HepG2 (cell line): Measurements from ENCODE around the gene APOL4. TPM values are rescaled to one million over a fixed set of nuclear protein-coding genes. Genes with fewer than 3 reads are reported as not detected.

Source experiments
- ATAC-seq: fragments of 200-7000 bp; cut with Tn5 transposase; 3 replicates; pipeline ENCODE4 v1.9.1; 2020; ENCODE audit warnings: mild to moderate bottlenecking, moderate library complexity
- BruUV-seq: library from RNA; stranded (reverse); fragments of 400-500 nt; replicated peaks from 2 replicates; lab custom pipeline; 2021; lab: Mats Ljungman, UMichigan
- CTCF ChIA-PET: fragments of 300-600 bp; formaldehyde crosslinking; extraction: SDS; loops from one replicate; lab custom pipeline; 2021; ENCODE audit warnings: low total read pairs, inconsistent platforms, low intra/inter-chr PET ratio; lab: Yijun Ruan, JAX
- POLR2A ChIA-PET: fragments of 350-600 bp; sonication (Branson Sonifier 250); formaldehyde crosslinking; loops from one replicate; lab custom pipeline; 2020; ENCODE audit warnings: antibody characterized with exemption, inconsistent platforms; lab: Yijun Ruan, JAX
- DNase-seq: peaks from one replicate; pipeline ENCODE4 v3.0.0-alpha.2; 2015; ENCODE audit warnings: low spot score
- FAIRE-seq: peaks from 3 replicates; lab custom pipeline; 2011; peaks lifted over from hg19 to GRCh38; lab: Jason Lieb, UNC
- H2AFZ ChIP-seq: one replicate; pipeline ENCODE4 v1.6.1; 2011; ENCODE audit warnings: low read length, inconsistent platforms
- H3K27ac ChIP-seq: fragments of 300-600 bp; 3 replicates; pipeline ENCODE4 v1.8.0; 2011; ENCODE audit warnings: mixed run types, mild to moderate bottlenecking, mixed read lengths, low read length, inconsistent platforms; ENCODE audit not compliant: insufficient read depth; ENCODE audit errors: extremely low read length
- H3K27me3 ChIP-seq, 2 experiments: fragments of 200-600 bp in 1 of 2; 2 replicates in 1 of 2; 3 replicates in 1 of 2; pipeline versions ENCODE4 v1.6.0 to v1.8.0; 2011; ENCODE audit warnings: low read length in 2 of 2, mild to moderate bottlenecking in 2 of 2, moderate library complexity in 2 of 2, inconsistent platforms in 1 of 2; ENCODE audit not compliant: insufficient read depth in 2 of 2, control insufficient read depth in 1 of 2
- H3K36me3 ChIP-seq, 2 experiments: fragments of 200-600 bp in 1 of 2; replicated peaks in 1 of 2; 2 replicates in 1 of 2; 3 replicates in 1 of 2; pipeline versions ENCODE4 v1.5.1 to v1.8.0; 2011; ENCODE audit warnings: low read length in 2 of 2, inconsistent platforms in 1 of 2; ENCODE audit not compliant: insufficient read depth in 2 of 2, control insufficient read depth in 1 of 2
- H3K4me1 ChIP-seq: 2 replicates; pipeline ENCODE4 v1.5.1; 2012; ENCODE audit warnings: low read length, inconsistent platforms; ENCODE audit not compliant: insufficient read depth
- H3K4me2 ChIP-seq: 2 replicates; pipeline ENCODE4 v1.6.0; 2011; ENCODE audit warnings: low read depth, low read length, inconsistent platforms
- H3K4me3 ChIP-seq, 3 experiments: fragments of 200-600 bp in 1 of 3; sonication (generic), shearing (Covaris generic) in 1 of 3; replicated peaks in 1 of 3; 2 replicates each; pipeline ENCODE4 v1.5.1; 2011 to 2016; ENCODE audit warnings: low read length in 3 of 3, inconsistent platforms in 2 of 3, low read depth in 2 of 3, mild to moderate bottlenecking in 2 of 3, control low read depth in 1 of 3, mixed read lengths in 1 of 3; ENCODE audit not compliant: insufficient read depth in 1 of 3
- H3K79me2 ChIP-seq: one replicate; pipeline ENCODE4 v1.6.1; 2011; ENCODE audit warnings: low read length, inconsistent platforms; ENCODE audit not compliant: insufficient read depth
- H3K9ac ChIP-seq: 2 replicates; pipeline ENCODE4 v1.6.0; 2011; ENCODE audit warnings: mild to moderate bottlenecking, low read depth, low read length, inconsistent platforms; ENCODE audit not compliant: insufficient read depth
- H3K9me3 ChIP-seq: 2 replicates; pipeline ENCODE4 v1.5.1; 2012; ENCODE audit warnings: mild to moderate bottlenecking, low read length
- H4K20me1 ChIP-seq: 2 replicates; pipeline ENCODE4 v1.6.0; 2011; ENCODE audit warnings: inconsistent platforms, mild to moderate bottlenecking, low read length, moderate library complexity; ENCODE audit not compliant: insufficient read depth
- IRF1 ChIP-seq: sonication (generic); formaldehyde crosslinking; IDR thresholded peaks from 2 replicates; pipeline ENCODE4 v1.4.0; 2020; ENCODE audit warnings: low read depth, mild to moderate bottlenecking, missing genetic modification reagents
- IRF2 ChIP-seq: IDR thresholded peaks from 2 replicates; pipeline ENCODE4 v1.6.1; 2018; ENCODE audit warnings: missing genetic modification reagents, missing compliant biosample characterization
- ZBTB40 ChIP-seq, 2 experiments: fragments of 450-650 bp in 1 of 2; sonication (generic) in 1 of 2; formaldehyde crosslinking in 1 of 2; IDR thresholded peaks; 2 replicates each; pipeline versions ENCODE4 v1.6.1 to v1.8.0; 2016 to 2022; ENCODE audit warnings: antibody characterized with exemption in 1 of 2, mild to moderate bottlenecking in 1 of 2, missing genetic modification reagents in 1 of 2
- ZNF10 ChIP-seq: sonication (generic); formaldehyde crosslinking; IDR thresholded peaks from 2 replicates; pipeline ENCODE4 v1.4.0; 2020; ENCODE audit warnings: mild to moderate bottlenecking, low read depth, missing genetic modification reagents, borderline replicate concordance
- ZNF33B ChIP-seq: sonication (generic); formaldehyde crosslinking; IDR thresholded peaks from 2 replicates; pipeline ENCODE4 v1.5.1; 2020; ENCODE audit warnings: mild to moderate bottlenecking, missing genetic modification reagents
- ZNF431 ChIP-seq: sonication (generic); formaldehyde crosslinking; IDR thresholded peaks from 2 replicates; pipeline ENCODE4 v1.9.0; 2022; ENCODE audit warnings: missing genetic modification reagents, low read depth, mild to moderate bottlenecking, borderline replicate concordance
- ZNF768 ChIP-seq: sonication (generic); formaldehyde crosslinking; IDR thresholded peaks from 2 replicates; pipeline ENCODE4 v1.4.0; 2020; ENCODE audit warnings: missing genetic modification reagents
- ZNF879 ChIP-seq: sonication (generic); formaldehyde crosslinking; IDR thresholded peaks from 2 replicates; pipeline ENCODE4 v1.8.1; 2023; ENCODE audit warnings: missing genetic modification reagents
- WGBS: methylation state at CpG from one replicate; pipeline ENCODE4 v1.1.6; 2017; ENCODE audit warnings: low lambda C conversion rate; 5-methylcytosine and 5-hydroxymethylcytosine counted together
- in situ Hi-C: cut with HindIII; loops from 2 replicates; pipeline ENCODE4 v1.10.0; 2017; ENCODE audit warnings: low pct_unique_long_range_greater_than_20kb; ENCODE audit not compliant: extremely low pct_ligation_motif_present
- intact Hi-C: fragments of 100-400 bp; cut with micrococcal nuclease; formaldehyde crosslinking; loops from one replicate; pipeline ENCODE4 v1.10.0; 2022; ENCODE audit not compliant: unreplicated experiment
- polyA plus RNA-seq, 8 experiments: library from polyadenylated mRNA; depleted of rRNA in 3 of 8; stranded (reverse) in 7 of 8; unstranded in 1 of 8; fragments of >200 nt; fragmentation: Illumina TruSeq in 4 of 8; extraction: Trizol in 4 of 8; gene quantifications; 2 replicates each; pipeline versions ENCODE4 v1.2.1 to v1.2.3, GENCODE V29; 2011 to 2016; ENCODE audit warnings: low read depth in 4 of 8, missing spikeins in 1 of 8, mixed read lengths in 1 of 8; ENCODE audit not compliant: insufficient read depth in 1 of 8
- total RNA-seq, 5 experiments: library from RNA; depleted of rRNA; stranded (reverse); fragments of >200 nt; fragmentation: Illumina TruSeq; extraction: Trizol; gene quantifications; 2 replicates each; pipeline ENCODE4 v1.2.3, GENCODE V29; 2016; ENCODE audit warnings: low read depth in 1 of 5
- TF ChIP-seq, protein P1 (sequence below): sonication (generic); formaldehyde crosslinking; IDR thresholded peaks from 2 replicates; pipeline ENCODE4 v1.4.0; 2020; ENCODE audit warnings: missing genetic modification reagents, mild to moderate bottlenecking, borderline replicate concordance

APOL4 gene
- total and polyA plus RNA-seq, 2 of the 13 experiments (the other 11 are each of a cell fraction or from before 2014, with no cell fraction given), result 0.77 to 2.8 TPM

- no peak within 1 kb of the TSS for H3K27ac ChIP-seq
- ChIA-PET POLR2A (interaction anchor here (1.2 to 1.8 kb wide), 2 partner anchors 20 to 79 kb away, joined by 3 to 5 read pairs; partner anchors contain the start of gene APOL2), CTCF (no interaction called here)
- H3K36me3 ChIP-seq, result no peaks in the 10 kb centered on the region
- peak within 1 kb of the TSS in 2 of 3 experiments; percentile 42 to 45; a peak in 4 of 6 replicates for H3K4me3 ChIP-seq
- BruUV-seq, result no TSS peak
- intact Hi-C loops, result no loop called here
- ATAC-seq (no peak), FAIRE-seq (no peak), DNase-seq (no peak)
- H3K4me1 ChIP-seq, result peaks cover 61% of the 10 kb centered on the region
- peaks cover 0 to 4% of the 10 kb centered on the region in 2 experiments; a peak in 1 of 5 replicates for H3K27me3 ChIP-seq
- no peaks in the 10 kb centered on the region for H3K9me3 ChIP-seq
- TF ChIP-seq IRF2 (peak; percentile 53; the same call in 1 of the 2 replicates), ZNF33B (no peak), ZBTB40 (IDR thresholded peaks at IDR 0.05) (no peak), ZBTB40 (CRISPR knock-in tag; IDR thresholded peaks at IDR 0.05) (no peak), ZNF879 (CRISPR knock-in tag) (no peak), ZNF431 (CRISPR knock-in tag) (no peak), IRF1 (CRISPR knock-in tag) (peak; percentile 90; the same call in 1 of the 2 replicates), ZNF10 (CRISPR knock-in tag) (no peak), ZNF768 (CRISPR knock-in tag) (peak; percentile 51; the same call in 1 of the 2 replicates)
- TF ChIP-seq, protein P1, sequence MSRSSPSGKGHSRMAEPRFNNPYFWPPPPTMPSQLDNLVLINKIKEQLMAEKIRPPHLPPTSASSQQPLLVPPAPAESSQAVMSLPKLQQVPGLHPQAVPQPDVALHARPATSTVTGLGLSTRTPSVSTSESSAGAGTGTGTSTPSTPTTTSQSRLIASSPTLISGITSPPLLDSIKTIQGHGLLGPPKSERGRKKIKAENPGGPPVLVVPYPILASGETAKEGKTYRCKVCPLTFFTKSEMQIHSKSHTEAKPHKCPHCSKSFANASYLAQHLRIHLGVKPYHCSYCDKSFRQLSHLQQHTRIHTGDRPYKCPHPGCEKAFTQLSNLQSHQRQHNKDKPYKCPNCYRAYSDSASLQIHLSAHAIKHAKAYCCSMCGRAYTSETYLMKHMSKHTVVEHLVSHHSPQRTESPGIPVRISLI (CRISPR knock-in tag), result no peak
- no peaks in the 10 kb centered on the region for H4K20me1 ChIP-seq
- H2AFZ ChIP-seq, result no peak within 1 kb of the TSS
- WGBS, result 0% methylated on average over 3 of the region's 3 CpGs
- H3K9ac ChIP-seq, result peak within 1 kb of the TSS; percentile 32; the same call in 1 of the 2 replicates
- H3K4me2 ChIP-seq, result peak within 1 kb of the TSS; percentile 72
- H3K79me2 ChIP-seq, result no peaks in the 10 kb centered on the region
- in situ Hi-C loops, result no loop called here
Observed at GRCh38 chr22:36160499-36160942, 41.1 kb downstream of the APOL4 start, which contains the start of gene APOL3. Gene APOL3 (minus strand): TSS chr22:36160755. CDS start chr22:36149055, 11,700 bp downstream.
